GM21367 (cell line): Measurements from ENCODE around the gene MUC5B.

ENCODE experiments used
- ATAC-seq: cut with Tn5 transposase; IDR thresholded peaks from one replicate; pipeline ENCODE4 v1.9.1; 2021; ENCODE audit not compliant: unreplicated experiment

MUC5B gene

GRCh38 chr11:1219834-1220815 is 2.7 kb upstream of the MUC5B start:
- ATAC-seq = no peak

DNA sequence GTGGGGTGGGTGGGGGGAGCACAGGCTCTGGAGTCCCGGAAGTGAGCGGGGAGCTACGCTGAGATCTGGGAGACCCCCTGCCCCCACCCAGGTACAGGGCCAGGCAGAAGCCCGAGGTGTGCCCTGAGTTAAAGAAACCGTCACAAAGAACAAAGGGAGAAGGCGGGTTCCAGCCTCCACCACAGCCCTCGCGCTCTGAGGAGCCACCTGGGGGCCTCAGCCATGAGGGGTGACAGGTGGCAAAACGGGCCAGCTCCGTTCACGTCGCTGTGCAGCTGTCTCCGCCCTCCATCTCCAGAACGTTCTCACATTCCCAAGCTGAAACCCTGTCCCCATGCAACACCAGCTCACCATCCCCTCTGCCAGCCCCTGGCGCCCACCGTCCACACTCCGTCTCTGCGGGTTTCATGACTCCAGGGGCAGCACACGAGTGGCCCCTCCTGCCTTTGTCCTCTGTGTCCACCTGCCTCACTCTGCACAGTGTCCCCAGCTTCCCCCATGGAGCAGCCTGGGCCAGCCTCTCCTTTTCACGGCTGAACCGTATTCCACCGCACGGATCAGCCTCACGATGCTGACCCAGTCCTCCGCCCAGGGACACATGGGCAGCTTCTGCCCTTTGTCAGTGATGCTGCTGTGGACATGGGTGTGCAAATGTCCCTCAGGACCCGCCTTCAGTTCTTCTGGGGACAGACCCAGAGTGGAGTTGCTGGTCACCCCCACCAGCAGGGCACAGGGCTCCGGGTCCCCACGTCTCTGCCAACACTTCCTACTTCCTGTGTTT is 1.7 kb upstream of the MUC5B start:
- no peak for ATAC-seq

DNA sequence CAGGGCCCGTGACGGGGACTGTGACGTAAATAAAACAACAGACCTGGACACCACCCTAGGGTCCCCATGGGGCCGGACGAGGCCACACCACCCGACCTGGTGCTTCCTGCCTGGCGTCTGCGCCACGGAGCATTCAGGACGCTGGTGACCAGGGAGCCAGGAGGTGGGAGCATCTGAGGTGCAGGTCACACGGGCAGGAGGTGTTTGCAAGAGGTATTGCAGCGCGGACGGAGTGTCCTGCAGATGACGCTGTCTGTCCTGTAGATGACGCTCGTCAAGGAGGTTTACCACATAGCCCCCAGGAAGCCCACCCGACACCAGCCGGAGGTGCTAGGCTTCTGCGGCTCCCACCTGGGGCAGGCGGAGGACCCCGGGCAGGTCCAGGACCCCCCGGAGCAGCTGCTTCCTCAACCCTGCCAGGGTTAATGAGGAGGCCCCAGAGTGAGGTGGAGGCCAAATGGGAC is 986 bp upstream of the MUC5B start:
- no peak for ATAC-seq

- ATAC-seq = no peak
These were observed 662 bp downstream of the MUC5B start for GRCh38 chr11:1223346-1224110.

GRCh38 chr11:1224111-1224490 is 1.2 kb downstream of the MUC5B start:
- ATAC-seq = no peak

GRCh38 chr11:1224491-1225385 is 1.9 kb downstream of the MUC5B start:
- ATAC-seq = no peak

DNA sequence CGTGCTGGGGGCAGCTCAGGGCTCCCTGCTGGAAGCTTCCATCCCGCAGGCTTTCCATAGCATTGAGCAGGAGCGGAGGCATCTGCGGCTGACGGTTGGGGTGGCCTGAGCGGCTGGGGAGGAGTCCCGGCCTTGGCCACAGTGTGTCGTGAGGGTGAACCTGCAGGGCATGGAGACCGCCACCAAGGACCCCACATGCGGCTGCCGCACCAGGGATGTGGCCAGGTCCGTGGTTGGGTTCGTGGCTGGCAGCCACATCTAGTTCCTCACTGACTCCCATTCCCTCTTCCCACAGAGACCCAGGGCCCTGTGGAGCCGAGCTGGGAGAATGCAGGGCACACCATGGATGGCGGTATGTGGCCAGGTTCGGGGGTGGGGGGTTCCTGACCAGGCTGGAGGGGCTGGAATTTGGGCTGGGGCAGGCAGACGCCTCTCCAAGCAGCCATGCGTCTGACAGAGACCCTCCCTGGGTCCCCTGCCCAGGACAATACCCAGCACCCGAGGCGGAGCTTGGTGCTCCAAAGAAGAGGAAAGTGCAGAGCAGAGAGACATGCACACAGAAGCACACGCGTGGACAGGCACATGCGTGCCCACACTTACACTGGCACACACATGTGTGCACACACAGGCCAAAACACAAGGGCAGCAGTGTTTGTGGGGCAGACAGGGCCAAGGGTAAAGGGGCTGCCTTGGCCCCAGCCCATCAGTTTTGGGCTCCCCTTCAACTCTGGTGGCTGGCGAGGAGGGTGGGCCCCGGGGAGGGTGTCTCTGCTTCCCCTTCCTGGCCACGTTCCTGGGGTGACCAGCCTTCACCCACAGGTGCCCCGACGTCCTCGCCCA is 2.7 kb downstream of the MUC5B start:
- no peak for ATAC-seq

- no peak for ATAC-seq
These were observed 3.5 kb downstream of the MUC5B start for GRCh38 chr11:1226226-1226985.

GRCh38 chr11:1226986-1227550 is 4.2 kb downstream of the MUC5B start:
- no peak for ATAC-seq

- no peak for ATAC-seq
These were observed 4.8 kb downstream of the MUC5B start for GRCh38 chr11:1227551-1228100.

GRCh38 chr11:1228101-1228821 is 5.4 kb downstream of the MUC5B start:
- no peak for ATAC-seq

- ATAC-seq = no peak
These were observed 6.1 kb downstream of the MUC5B start for GRCh38 chr11:1228921-1229451.

DNA sequence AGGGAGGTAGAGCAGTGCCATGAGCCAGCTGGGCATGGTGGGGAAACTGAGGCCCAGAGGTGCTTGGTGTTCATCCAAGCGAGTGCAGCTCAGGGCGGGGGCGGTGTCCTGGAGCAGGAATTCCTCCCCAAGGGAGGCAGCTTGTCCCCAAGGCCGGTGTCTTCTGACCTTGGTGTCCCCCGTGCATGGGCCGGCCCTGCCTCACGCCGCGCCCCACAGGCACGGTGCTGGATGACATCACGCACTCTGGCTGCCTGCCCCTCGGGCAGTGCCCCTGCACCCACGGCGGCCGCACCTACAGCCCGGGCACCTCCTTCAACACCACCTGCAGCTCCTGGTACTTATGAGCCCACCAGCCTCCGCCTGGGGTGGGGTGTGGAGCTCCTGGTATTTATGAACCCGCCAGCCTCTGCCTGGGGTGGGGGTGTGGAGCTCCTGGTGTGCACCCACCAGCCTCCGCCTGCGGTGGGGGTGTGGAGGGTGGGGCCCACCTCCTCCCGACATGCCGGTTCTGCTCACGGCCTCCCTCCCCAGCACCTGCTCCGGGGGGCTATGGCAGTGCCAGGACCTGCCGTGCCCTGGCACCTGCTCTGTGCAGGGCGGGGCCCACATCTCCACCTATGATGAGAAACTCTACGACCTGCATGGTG is 6.7 kb downstream of the MUC5B start:
- no peak for ATAC-seq

DNA sequence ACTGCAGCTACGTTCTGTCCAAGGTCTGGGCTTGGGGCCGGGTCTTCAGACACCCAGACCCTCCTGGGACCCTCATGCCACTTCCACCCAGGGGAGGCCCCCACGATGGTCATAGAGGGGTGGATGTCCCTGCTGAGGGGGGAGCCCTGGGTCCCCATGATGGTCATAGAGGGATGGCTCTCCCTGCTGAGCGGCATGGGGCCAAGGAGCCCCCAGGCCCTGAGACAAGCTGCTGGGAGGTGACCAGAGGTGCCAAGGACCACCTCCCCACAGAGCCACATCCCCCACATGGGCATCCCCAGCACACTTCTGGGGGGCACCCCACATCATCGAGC is 7.2 kb downstream of the MUC5B start:
- ATAC-seq = no peak

- no peak for ATAC-seq
These were observed 7.9 kb downstream of the MUC5B start for GRCh38 chr11:1230456-1231395.
